Mesenchymal stem cell (in vitro differentiated cells and primary cell): Measurements from ENCODE around the gene SRMS.

ENCODE experiments used
- DNase-seq: peaks from one replicate; pipeline ENCODE4 v3.0.0-alpha.2; 2013
- H2AFZ ChIP-seq: one replicate; pipeline ENCODE4 v1.6.1; 2013; ENCODE audit warnings: low read depth, mild to moderate bottlenecking, control low read depth, inconsistent platforms, low read length, moderate library complexity
- H2AK5ac ChIP-seq: 2 replicates; pipeline ENCODE4 v1.6.1; 2013; ENCODE audit warnings: low read length, moderate library complexity, mild to moderate bottlenecking, inconsistent platforms; ENCODE audit not compliant: severe bottlenecking
- H2BK120ac ChIP-seq: one replicate; pipeline ENCODE4 v1.6.1; 2013; ENCODE audit warnings: low read depth, mild to moderate bottlenecking, inconsistent platforms, low read length, moderate library complexity
- H2BK12ac ChIP-seq, 2 experiments: one replicate each; pipeline ENCODE4 v1.6.1; 2013; ENCODE audit warnings: inconsistent platforms in 2 of 2, low read length in 2 of 2, mild to moderate bottlenecking in 2 of 2, moderate library complexity in 2 of 2, control low read depth in 1 of 2
- H2BK15ac ChIP-seq: one replicate; pipeline ENCODE4 v1.6.1; 2013; ENCODE audit warnings: mild to moderate bottlenecking, low read depth, inconsistent platforms; ENCODE audit not compliant: poor library complexity, severe bottlenecking
- H2BK5ac ChIP-seq: 2 replicates; pipeline ENCODE4 v1.6.1; 2013; ENCODE audit warnings: low read depth, mild to moderate bottlenecking, low read length, control low read depth, inconsistent platforms; ENCODE audit not compliant: poor library complexity, severe bottlenecking
- H3K14ac ChIP-seq, 2 experiments: one replicate each; pipeline ENCODE4 v1.6.1; 2013; ENCODE audit warnings: inconsistent platforms in 2 of 2, low read length in 2 of 2, control low read depth in 1 of 2, mild to moderate bottlenecking in 1 of 2, moderate library complexity in 1 of 2
- H3K18ac ChIP-seq, 2 experiments: one replicate each; pipeline ENCODE4 v1.6.1; 2013; ENCODE audit warnings: inconsistent platforms in 2 of 2, low read length in 2 of 2, control low read depth in 1 of 2, low read depth in 1 of 2, mild to moderate bottlenecking in 1 of 2
- H3K23ac ChIP-seq, 2 experiments: one replicate each; pipeline ENCODE4 v1.6.1; 2013; ENCODE audit warnings: inconsistent platforms in 2 of 2, low read length in 2 of 2, mild to moderate bottlenecking in 2 of 2, moderate library complexity in 2 of 2, control low read depth in 1 of 2
- H3K27ac ChIP-seq: 2 replicates; pipeline ENCODE4 v1.5.1; 2013; ENCODE audit warnings: mild to moderate bottlenecking, moderate library complexity, low read length, control low read depth, inconsistent platforms; ENCODE audit not compliant: poor library complexity, severe bottlenecking
- H3K27me3 ChIP-seq, 2 experiments: 2 replicates each; pipeline versions ENCODE4 v1.6.1 to v1.7.0; 2013; ENCODE audit warnings: low read length in 2 of 2, mild to moderate bottlenecking in 2 of 2, moderate library complexity in 2 of 2, control low read depth in 1 of 2, inconsistent platforms in 1 of 2; ENCODE audit not compliant: control insufficient read depth in 1 of 2, insufficient read depth in 1 of 2
- H3K36me3 ChIP-seq, 2 experiments: 2 replicates each; pipeline versions ENCODE4 v1.6.1 to v1.7.0; 2013; ENCODE audit warnings: low read length in 2 of 2, control low read depth in 1 of 2, inconsistent platforms in 1 of 2, low read depth in 1 of 2, mild to moderate bottlenecking in 1 of 2; ENCODE audit not compliant: insufficient read depth in 2 of 2, control insufficient read depth in 1 of 2
- H3K4ac ChIP-seq, 2 experiments: one replicate each; pipeline ENCODE4 v1.6.1; 2013; ENCODE audit warnings: inconsistent platforms in 2 of 2, low read length in 2 of 2, mild to moderate bottlenecking in 2 of 2, moderate library complexity in 2 of 2, control low read depth in 1 of 2, low read depth in 1 of 2
- H3K4me1 ChIP-seq: 2 replicates; pipeline ENCODE4 v1.6.1; 2013; ENCODE audit warnings: low read depth, low read length, control low read depth; ENCODE audit not compliant: control insufficient read depth, insufficient read depth
- H3K4me2 ChIP-seq: 2 replicates; pipeline ENCODE4 v1.6.1; 2013; ENCODE audit warnings: low read length, mild to moderate bottlenecking, inconsistent platforms; ENCODE audit not compliant: poor library complexity, severe bottlenecking
- H3K4me3 ChIP-seq, 2 experiments: 2 replicates each; pipeline versions ENCODE4 v1.5.1 to v1.7.0; 2013; ENCODE audit warnings: low read length in 2 of 2, mild to moderate bottlenecking in 2 of 2, control low read depth in 1 of 2, low read depth in 1 of 2; ENCODE audit not compliant: insufficient read depth in 1 of 2
- H3K79me1 ChIP-seq: replicated peaks from 2 replicates; pipeline ENCODE4 v1.6.1; 2013; ENCODE audit warnings: mild to moderate bottlenecking, control low read depth, low read length, inconsistent platforms; ENCODE audit not compliant: poor library complexity, severe bottlenecking
- H3K9ac ChIP-seq: 2 replicates; pipeline ENCODE4 v1.7.0; 2013; ENCODE audit warnings: mild to moderate bottlenecking, low read length, moderate library complexity
- H3K9me3 ChIP-seq: 2 replicates; pipeline ENCODE4 v1.7.0; 2013; ENCODE audit warnings: mild to moderate bottlenecking, low read length; ENCODE audit not compliant: control insufficient read depth
- H4K8ac ChIP-seq: one replicate; pipeline ENCODE4 v1.6.1; 2013; ENCODE audit warnings: inconsistent platforms, mild to moderate bottlenecking, low read length, moderate library complexity
- H4K91ac ChIP-seq: one replicate; pipeline ENCODE4 v1.6.1; 2013; ENCODE audit warnings: mild to moderate bottlenecking, low read length, inconsistent platforms
- WGBS: methylation state at CpG from one replicate; pipeline ENCODE4 v1.1.7; 2013; ENCODE audit warnings: mixed read lengths; 5-methylcytosine and 5-hydroxymethylcytosine counted together

The SRMS gene

DNA sequence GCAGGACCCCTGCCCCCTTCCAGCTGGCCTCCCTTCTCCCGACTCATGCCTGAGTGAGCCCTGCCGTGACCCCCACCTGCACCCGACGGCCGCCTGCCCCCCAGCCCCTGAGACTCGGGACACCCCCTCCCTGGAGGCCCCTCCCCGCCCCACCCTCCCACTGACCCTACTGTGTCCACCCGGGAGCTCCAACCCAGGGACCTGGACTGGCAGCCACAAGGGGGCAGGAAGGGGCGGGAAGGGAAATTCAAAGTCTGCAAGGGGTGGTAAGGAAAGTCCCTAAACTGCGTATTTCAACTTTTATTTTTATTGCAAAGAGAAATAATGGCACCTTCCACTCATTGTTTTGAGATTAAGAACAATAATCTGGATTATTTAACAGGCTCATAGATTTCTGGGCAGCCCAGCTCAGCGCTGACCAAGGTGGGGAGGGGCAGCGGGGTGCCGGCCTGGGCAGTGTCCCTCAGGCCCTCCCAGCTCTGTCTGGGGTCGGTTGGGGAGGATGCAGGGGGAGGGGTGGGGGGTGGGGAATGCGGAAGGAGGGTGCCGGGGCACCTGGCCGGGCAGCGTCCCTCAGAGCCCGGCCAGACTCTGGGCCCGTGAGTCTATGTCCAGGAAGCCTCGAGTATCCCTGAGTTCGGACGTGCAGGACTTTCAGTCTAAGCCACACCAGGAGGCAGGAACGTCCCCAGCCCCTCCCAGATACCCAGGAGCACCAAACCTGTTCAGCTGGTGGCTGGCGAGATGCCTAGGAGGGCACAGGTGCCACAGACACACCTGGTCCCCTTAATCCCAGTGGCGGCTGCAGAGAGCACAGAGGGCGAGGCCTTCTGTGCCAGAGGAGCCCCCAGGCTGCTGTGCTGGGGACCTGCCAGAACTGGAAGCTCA, 9.1 kb downstream of the SRMS start:
- Histone ChIP-seq H3K4me1 (peaks cover 52% of the 10 kb centered on the region), H2BK5ac (no peak overlapping the region), H2AFZ (no peak overlapping the region), H3K4me3 (peak overlapping the region; percentile 37 to 52), H3K36me3 (no peaks in the 10 kb centered on the region), H3K9ac (peak overlapping the region; percentile 53), H4K8ac (peak overlapping the region; percentile 95), H2AK5ac (no peak overlapping the region), H3K79me1 (no peaks in the 10 kb centered on the region), H2BK120ac (peak overlapping the region; percentile 68), H3K4me2 (peak overlapping the region; percentile 72), H2BK12ac (peak overlapping the region; percentile 18 to 21), H3K14ac (no peak overlapping the region), H3K9me3 (no peaks in the 10 kb centered on the region), H3K18ac (peak overlapping the region; percentile 71 to 74), H3K27me3 (peaks cover 0 to 60% of the 10 kb centered on the region in 2 experiments), H4K91ac (peak overlapping the region; percentile 92), H2BK15ac (peak overlapping the region; percentile 78), H3K23ac (no peak overlapping the region), H3K27ac (no peak overlapping the region), H3K4ac (peak overlapping the region in 1 of 2 experiments; percentile 4)
- WGBS: 66% methylated on average over 22 of the region's 27 CpGs
- DNase-seq: peak; percentile 60

DNA sequence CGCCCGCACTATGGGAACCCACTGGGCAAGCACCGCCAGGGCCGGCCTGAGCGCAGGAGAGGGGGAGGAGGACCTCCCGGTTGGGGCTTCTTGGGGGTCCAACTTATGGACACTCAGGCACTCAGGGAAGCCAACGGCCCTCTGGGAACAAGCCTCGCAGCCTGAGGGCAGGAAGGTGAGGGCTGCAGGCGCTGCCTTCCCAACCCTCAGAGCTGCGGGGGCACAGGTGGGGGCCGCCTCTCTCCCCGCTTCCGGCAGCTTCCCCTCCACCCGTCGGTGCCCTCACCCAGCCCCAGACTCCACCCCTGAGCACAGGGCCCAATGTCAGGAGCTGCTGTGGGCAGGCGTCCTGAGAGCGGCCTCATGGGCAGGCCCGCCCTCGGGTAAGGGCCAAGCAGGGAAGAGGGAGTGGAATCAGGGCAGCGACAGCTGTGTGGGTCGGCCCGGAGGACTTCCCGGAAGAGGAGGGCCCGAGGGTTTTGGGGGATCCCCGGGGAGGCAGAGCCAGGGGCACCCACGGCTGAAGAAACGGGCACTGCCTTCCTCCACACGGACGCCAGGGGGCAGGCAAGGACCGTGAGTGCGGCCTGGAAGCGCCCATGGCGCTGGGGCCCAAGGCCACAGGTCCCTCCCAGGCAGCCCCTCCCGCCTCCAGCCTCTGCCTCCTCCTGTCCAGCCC, 9.9 kb downstream of the SRMS start:
- Histone ChIP-seq H3K23ac (no peak overlapping the region), H2BK120ac (peak overlapping the region; percentile 68), H3K36me3 (no peaks in the 10 kb centered on the region), H3K18ac (peak overlapping the region; percentile 71 to 74), H4K91ac (peak overlapping the region; percentile 92), H3K27ac (peak overlapping the region; percentile 8), H2AFZ (peak overlapping the region; percentile 29), H3K4me1 (peaks cover 52% of the 10 kb centered on the region), H2BK5ac (no peak overlapping the region), H3K4ac (peak overlapping the region in 1 of 2 experiments; percentile 4), H3K14ac (no peak overlapping the region), H4K8ac (peak overlapping the region; percentile 95), H3K79me1 (no peaks in the 10 kb centered on the region), H2AK5ac (peak overlapping the region; percentile 33), H2BK12ac (peak overlapping the region; percentile 21 to 28), H3K4me3 (peak overlapping the region; percentile 37 to 52), H3K9ac (peak overlapping the region; percentile 53), H3K4me2 (peak overlapping the region; percentile 72), H2BK15ac (peak overlapping the region; percentile 78), H3K27me3 (peaks cover 0 to 56% of the 10 kb centered on the region in 2 experiments), H3K9me3 (no peaks in the 10 kb centered on the region)
- peak; percentile 85 for DNase-seq
- WGBS: 32% methylated on average over 24 of the region's 34 CpGs

DNA sequence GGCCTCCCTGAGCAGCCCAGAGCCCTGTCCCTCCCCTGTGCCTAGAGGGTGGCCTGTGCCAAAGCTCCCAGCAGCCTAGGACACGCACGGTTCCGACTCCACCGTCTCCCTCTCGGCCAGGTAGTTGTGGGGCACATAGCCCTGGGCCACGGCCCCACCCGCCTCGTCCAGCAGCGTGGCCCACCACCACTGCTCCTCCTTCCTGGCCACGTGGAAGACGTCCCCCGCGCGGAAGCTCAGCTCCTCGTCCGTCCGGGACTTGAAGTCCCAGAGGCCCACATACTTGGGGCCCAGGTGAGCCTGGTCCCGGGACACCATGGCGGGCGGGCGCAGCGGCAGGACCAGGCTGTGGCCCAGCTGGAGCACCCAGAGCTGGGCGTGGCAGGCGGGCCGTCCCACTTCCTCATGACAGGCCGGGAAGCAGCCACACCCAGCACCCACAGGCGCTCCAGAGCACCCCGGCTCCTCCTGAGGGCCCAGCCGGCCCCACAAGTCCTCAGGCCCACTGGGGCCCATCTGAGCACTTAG, 10.5 kb downstream of the SRMS start, which contains the start of gene PTK6:
Gene PTK6, minus strand, starts transcription at position 380 of the 528 bp plus-strand sequence. Its CDS starts 62 bp downstream, at position 318.
- H4K8ac ChIP-seq: peak within 1 kb of the TSS; percentile 95
- H3K4me2 ChIP-seq: peak within 1 kb of the TSS; percentile 72
- no peaks in the 10 kb centered on the region for H3K9me3 ChIP-seq
- DNase-seq: no peak
- peak within 1 kb of the TSS; percentile 53 for H3K9ac ChIP-seq
- peak within 1 kb of the TSS; percentile 78 for H2BK15ac ChIP-seq
- peak within 1 kb of the TSS in 1 of 2 experiments; percentile 4 for H3K4ac ChIP-seq
- peak within 1 kb of the TSS; percentile 51 for H2AK5ac ChIP-seq
- no peaks in the 10 kb centered on the region for H3K36me3 ChIP-seq
- H2BK12ac ChIP-seq: peak within 1 kb of the TSS; percentile 21 to 28
- H3K14ac ChIP-seq: no peak within 1 kb of the TSS
- 92% methylated on average over 29 of the region's 29 CpGs for WGBS
- peaks cover 52% of the 10 kb centered on the region for H3K4me1 ChIP-seq
- H3K27ac ChIP-seq: peak within 1 kb of the TSS; percentile 78
- peak within 1 kb of the TSS; percentile 92 for H4K91ac ChIP-seq
- peak within 1 kb of the TSS; percentile 37 to 52 for H3K4me3 ChIP-seq
- no peaks in the 10 kb centered on the region for H3K79me1 ChIP-seq
- H2BK5ac ChIP-seq: peak within 1 kb of the TSS; percentile 4
- H2BK120ac ChIP-seq: peak within 1 kb of the TSS; percentile 68
- peak within 1 kb of the TSS; percentile 29 for H2AFZ ChIP-seq
- peaks cover 0 to 59% of the 10 kb centered on the region in 2 experiments for H3K27me3 ChIP-seq
- peak within 1 kb of the TSS; percentile 71 to 74 for H3K18ac ChIP-seq
- H3K23ac ChIP-seq: no peak within 1 kb of the TSS
